GM12864 (cell line): ENCODE data around the gene ZDHHC14.
"Not testable (repeated sequence)": the region's sequence is repeated elsewhere in the genome, so short reads cannot be mapped to it uniquely, and the experiment has no call there.

ENCODE experiments used
- DNase-seq: peaks from one replicate; pipeline ENCODE4 v3.0.0-alpha.2; 2011; ENCODE audit warnings: low read depth
- H3K4me3 ChIP-seq: 2 replicates; pipeline ENCODE4 v1.5.1; 2011; ENCODE audit warnings: mild to moderate bottlenecking, low read depth, low read length, control low read depth
- TF ChIP-seq, protein P1 (sequence below): IDR thresholded peaks from 2 replicates; pipeline ENCODE4 v1.5.1; 2011; ENCODE audit warnings: low read depth, mild to moderate bottlenecking, moderate library complexity, low read length, control low read depth, inconsistent platforms; ENCODE audit errors: missing control alignments

Gene ZDHHC14

GRCh38 chr6:157386023-157386422, 5.0 kb downstream of the ZDHHC14 start:
- TF ChIP-seq, protein P1, sequence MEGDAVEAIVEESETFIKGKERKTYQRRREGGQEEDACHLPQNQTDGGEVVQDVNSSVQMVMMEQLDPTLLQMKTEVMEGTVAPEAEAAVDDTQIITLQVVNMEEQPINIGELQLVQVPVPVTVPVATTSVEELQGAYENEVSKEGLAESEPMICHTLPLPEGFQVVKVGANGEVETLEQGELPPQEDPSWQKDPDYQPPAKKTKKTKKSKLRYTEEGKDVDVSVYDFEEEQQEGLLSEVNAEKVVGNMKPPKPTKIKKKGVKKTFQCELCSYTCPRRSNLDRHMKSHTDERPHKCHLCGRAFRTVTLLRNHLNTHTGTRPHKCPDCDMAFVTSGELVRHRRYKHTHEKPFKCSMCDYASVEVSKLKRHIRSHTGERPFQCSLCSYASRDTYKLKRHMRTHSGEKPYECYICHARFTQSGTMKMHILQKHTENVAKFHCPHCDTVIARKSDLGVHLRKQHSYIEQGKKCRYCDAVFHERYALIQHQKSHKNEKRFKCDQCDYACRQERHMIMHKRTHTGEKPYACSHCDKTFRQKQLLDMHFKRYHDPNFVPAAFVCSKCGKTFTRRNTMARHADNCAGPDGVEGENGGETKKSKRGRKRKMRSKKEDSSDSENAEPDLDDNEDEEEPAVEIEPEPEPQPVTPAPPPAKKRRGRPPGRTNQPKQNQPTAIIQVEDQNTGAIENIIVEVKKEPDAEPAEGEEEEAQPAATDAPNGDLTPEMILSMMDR = no peak
- DNase-seq = no peak
- H3K4me3 ChIP-seq = no peak overlapping the region

- TF ChIP-seq, protein P1 = no peak
- no peak for DNase-seq
- no peak overlapping the region for H3K4me3 ChIP-seq
Observed at GRCh38 chr6:157386454-157386853, 5.5 kb downstream of the ZDHHC14 start.

GRCh38 chr6:157388924-157389323, 7.9 kb downstream of the ZDHHC14 start:
- H3K4me3 ChIP-seq = no peak overlapping the region
- DNase-seq = no peak
- TF ChIP-seq, protein P1 = no peak

GRCh38 chr6:157390273-157391060, 9.5 kb downstream of the ZDHHC14 start:
- H3K4me3 ChIP-seq = no peak overlapping the region
- no peak for DNase-seq
- TF ChIP-seq, protein P1 = no peak

DNA sequence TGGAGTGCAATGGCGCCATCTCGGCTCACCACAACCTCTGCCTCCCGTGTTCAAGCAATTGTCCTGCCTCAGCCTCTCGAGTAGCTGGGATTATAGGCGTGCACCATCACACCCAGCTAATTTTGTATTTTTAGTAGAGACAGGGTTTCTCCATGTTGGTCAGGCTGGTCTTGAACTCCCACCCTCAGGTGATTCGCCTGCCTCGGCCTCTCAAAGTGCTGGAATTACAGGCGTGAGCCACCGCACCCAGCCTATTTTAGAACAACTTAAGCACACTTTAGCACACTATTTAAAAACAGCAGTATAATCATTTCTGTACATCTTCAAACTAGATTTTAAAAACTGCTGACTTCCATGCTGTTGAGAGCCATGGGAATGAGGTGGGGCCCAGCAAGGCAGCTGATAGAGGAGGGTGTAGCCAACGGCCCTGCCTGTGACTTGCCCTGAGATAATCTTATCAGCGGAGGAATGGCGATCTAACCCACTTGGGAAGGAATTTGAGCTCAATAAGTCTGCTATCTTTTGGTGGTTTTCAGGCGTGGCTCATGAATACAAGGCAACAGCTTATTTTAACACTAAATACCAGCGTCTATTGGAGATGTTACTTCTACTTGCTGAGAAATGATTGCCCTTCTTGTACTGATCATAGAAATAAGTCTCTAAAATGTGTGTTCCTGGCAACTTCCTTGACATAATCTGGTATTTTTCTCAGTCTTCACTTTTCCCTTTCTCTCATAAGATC, 12.1 kb downstream of the ZDHHC14 start:
- no peak for DNase-seq
- TF ChIP-seq, protein P1 = no peak
- no peak overlapping the region for H3K4me3 ChIP-seq

- TF ChIP-seq, protein P1 = no peak
- DNase-seq = no peak
- H3K4me3 ChIP-seq = no peak overlapping the region
Observed at GRCh38 chr6:157393669-157394327, 12.8 kb downstream of the ZDHHC14 start.

GRCh38 chr6:157395199-157395598, 14.2 kb downstream of the ZDHHC14 start:
- not testable (repeated sequence) for DNase-seq, H3K4me3 ChIP-seq
